ENCODE results near the gene SIX3. TPM values are rescaled to one million over a fixed set of nuclear protein-coding genes. Genes with fewer than 3 reads are reported as not detected.

Gene SIX3
- polyA plus RNA-seq, 2 of the 4 experiments (the other 2 are of a cell fraction), result 0.22 to 0.59 TPM

DNA sequence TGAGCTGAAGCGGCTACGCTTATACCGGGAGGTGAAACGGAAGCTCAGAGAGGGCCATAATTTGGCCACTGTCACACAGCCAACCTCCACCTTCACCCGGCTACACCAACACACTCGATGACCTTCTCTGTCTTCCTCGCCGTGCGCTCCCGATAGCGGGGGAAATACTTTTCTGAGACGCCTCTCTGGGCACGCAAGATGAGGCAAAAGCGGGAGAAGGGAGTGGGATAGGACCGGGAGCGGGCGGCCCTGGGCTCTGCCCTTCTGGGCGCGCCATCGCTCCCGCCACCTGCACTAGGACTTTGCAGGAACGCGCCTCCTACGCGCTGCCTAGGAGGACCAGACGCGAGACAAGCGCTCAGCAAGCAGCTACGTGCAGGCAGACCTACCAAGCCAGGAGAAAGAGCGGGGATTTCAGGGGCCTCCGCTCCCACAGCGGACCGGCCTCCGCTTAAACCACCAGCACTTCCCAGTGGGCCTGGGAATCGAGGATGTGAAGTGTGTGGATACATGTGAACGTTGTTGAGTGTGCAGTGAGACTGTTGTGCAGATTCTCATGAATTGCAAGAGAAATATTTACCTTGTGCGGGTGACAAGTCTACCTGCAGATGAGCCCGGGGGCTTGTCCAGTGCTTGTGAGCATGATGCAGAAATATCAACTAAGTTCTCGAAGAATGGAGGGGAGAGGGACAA, 11.4 kb downstream of the SIX3 start:
- peaks cover 5% of the 10 kb centered on the region for H3K4me1 ChIP-seq
- H3K27ac ChIP-seq, result peak overlapping the region; percentile 71 to 80; a peak in 4 of 6 replicates
- TF ChIP-seq HOXB5 (CRISPR knock-in tag; IDR thresholded peaks at IDR 0.05) (no peak), EHF (CRISPR knock-in tag; IDR thresholded peaks at IDR 0.05) (no peak), NFE2L2 (conservative IDR thresholded peaks at IDR 0.05; ENCODE audit: low read length) (no peak), POLR2A (IDR thresholded peaks at IDR 0.05; ENCODE audit: low read length) (no peak), ZFP36 (IDR thresholded peaks at IDR 0.05; ENCODE audit: borderline replicate concordance, partially characterized antibody) (no peak), HOXB13 (CRISPR knock-in tag; IDR thresholded peaks at IDR 0.05; ENCODE audit: low read depth) (no peak), GATA3 (IDR thresholded peaks at IDR 0.05; ENCODE audit: borderline replicate concordance) (no peak), CBX2 (IDR thresholded peaks at IDR 0.05; ENCODE audit: borderline replicate concordance, low read depth) (no peak), ESRRA (IDR thresholded peaks at IDR 0.05; ENCODE audit: borderline replicate concordance, low read length) (no peak), SMC3 (IDR thresholded peaks at IDR 0.05) (no peak), HOXA7 (CRISPR knock-in tag; IDR thresholded peaks at IDR 0.05) (no peak)
- TF ChIP-seq, protein P1, sequence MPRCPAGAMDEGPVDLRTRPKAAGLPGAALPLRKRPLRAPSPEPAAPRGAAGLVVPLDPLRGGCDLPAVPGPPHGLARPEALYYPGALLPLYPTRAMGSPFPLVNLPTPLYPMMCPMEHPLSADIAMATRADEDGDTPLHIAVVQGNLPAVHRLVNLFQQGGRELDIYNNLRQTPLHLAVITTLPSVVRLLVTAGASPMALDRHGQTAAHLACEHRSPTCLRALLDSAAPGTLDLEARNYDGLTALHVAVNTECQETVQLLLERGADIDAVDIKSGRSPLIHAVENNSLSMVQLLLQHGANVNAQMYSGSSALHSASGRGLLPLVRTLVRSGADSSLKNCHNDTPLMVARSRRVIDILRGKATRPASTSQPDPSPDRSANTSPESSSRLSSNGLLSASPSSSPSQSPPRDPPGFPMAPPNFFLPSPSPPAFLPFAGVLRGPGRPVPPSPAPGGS (IDR thresholded peaks at IDR 0.05), result no peak
- TF ChIP-seq, protein P2, sequence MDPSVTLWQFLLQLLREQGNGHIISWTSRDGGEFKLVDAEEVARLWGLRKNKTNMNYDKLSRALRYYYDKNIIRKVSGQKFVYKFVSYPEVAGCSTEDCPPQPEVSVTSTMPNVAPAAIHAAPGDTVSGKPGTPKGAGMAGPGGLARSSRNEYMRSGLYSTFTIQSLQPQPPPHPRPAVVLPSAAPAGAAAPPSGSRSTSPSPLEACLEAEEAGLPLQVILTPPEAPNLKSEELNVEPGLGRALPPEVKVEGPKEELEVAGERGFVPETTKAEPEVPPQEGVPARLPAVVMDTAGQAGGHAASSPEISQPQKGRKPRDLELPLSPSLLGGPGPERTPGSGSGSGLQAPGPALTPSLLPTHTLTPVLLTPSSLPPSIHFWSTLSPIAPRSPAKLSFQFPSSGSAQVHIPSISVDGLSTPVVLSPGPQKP (IDR thresholded peaks at IDR 0.05; ENCODE audit: low read depth, low read length), result no peak
- CTCF ChIA-PET, result interaction anchor here (0.6 to 7.4 kb wide), 16 partner anchors 11 to 1079 kb away, joined by 3 to 146 read pairs (median 7); no protein-coding TSS in a partner anchor
- H3K4me2 ChIP-seq, result peak overlapping the region; percentile 85
- DNase-seq (ENCODE audit: low read depth in 1 of 2, low spot score in 1 of 2), result no peak
- 90% methylated on average over 39 of the region's 39 CpGs for WGBS (ENCODE audit: missing lambda C conversion rate)
- POLR2A ChIA-PET, result no interaction called here
- H3K4me3 ChIP-seq, result no peak overlapping the region
- no peaks in the 10 kb centered on the region for H3K9me3 ChIP-seq
- no peak for ATAC-seq
- no peak for FAIRE-seq

DNA sequence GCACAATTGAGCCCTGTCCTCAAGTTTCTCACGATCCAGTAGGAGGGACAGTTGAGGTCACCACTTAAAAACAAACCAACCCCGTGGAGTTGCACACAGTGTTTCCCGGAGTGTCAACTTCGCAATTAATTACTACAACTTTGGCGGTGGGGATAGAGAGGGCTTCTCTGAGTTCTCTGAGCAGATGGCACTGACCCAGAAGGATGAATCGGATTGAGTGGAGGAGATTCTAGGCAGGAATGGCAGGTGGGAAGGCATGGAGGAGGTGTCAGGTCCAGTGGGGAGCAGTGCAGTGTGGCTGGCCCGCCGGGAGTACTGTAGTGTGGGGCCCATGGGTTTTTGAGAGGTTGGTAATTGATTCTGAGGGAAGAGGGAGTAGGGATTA, 12.0 kb downstream of the SIX3 start:
- Histone ChIP-seq H3K4me2 (no peak overlapping the region), H3K4me3 (no peak overlapping the region), H3K9me3 (no peaks in the 10 kb centered on the region), H3K4me1 (peaks cover 11% of the 10 kb centered on the region), H3K27ac (no peak overlapping the region)
- TF ChIP-seq TP53 (CRISPR knock-in tag; IDR thresholded peaks at IDR 0.05) (no peak), KDM5A (IDR thresholded peaks at IDR 0.05) (no peak), CHD4 (IDR thresholded peaks at IDR 0.05; ENCODE audit: borderline replicate concordance) (no peak)
- FAIRE-seq, result no peak
- ChIA-PET CTCF (interaction anchor here (0.6 to 8.9 kb wide), 13 partner anchors 17 to 1080 kb away, joined by 3 to 184 read pairs (median 12); no protein-coding TSS in a partner anchor), POLR2A (no interaction called here)
- DNase-seq (ENCODE audit: low read depth in 1 of 2, low spot score in 1 of 2), result no peak
- no peak for ATAC-seq
- 90% methylated on average over 8 of the region's 8 CpGs for WGBS (ENCODE audit: missing lambda C conversion rate)

DNA sequence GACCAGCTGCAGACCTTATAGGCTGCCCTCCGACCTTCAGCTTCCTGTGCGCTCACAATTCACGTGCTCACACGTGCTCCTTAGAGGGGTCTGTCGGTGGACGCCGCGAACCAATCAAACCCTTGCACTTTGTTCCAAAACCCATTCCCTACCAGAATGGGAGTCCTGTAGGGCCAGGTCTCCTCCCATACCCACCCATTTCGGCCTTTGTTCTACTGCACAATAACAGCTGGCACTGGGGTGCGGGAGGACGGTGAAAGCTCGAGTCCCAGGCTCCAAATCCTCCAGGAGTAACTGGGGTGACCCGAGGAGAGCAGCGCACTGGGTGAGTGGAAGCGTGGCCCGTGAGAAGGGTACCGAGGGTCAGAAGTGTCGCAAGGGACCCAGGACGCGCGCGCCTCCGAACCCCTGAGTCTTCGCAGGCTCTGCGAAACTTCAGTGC, 13.0 kb downstream of the SIX3 start:
- no peak for ATAC-seq
- Histone ChIP-seq H3K9me3 (no peaks in the 10 kb centered on the region), H3K4me2 (no peak overlapping the region), H3K4me3 (no peak overlapping the region), H3K4me1 (peaks cover 20% of the 10 kb centered on the region), H3K27ac (no peak overlapping the region)
- CTCF ChIA-PET, result interaction anchor here (0.7 to 8.9 kb wide), 47 partner anchors 10 to 1077 kb away, joined by 3 to 184 read pairs (median 8); no protein-coding TSS in a partner anchor
- POLR2A ChIA-PET, result no interaction called here
- whole genome bisulfite sequencing (ENCODE audit: missing lambda C conversion rate), result 94% methylated on average over 25 of the region's 25 CpGs
- DNase-seq (ENCODE audit: low read depth in 1 of 2, low spot score in 1 of 2), result no peak
- FAIRE-seq, result no peak
- TF ChIP-seq CBX8 (IDR thresholded peaks at IDR 0.05), result no peak
- no peak for TF ChIP-seq MAFK (IDR thresholded peaks at IDR 0.05; ENCODE audit: partially characterized antibody)
